Heart right ventricle (tissue), 16 donors: ENCODE results near the gene PHGDH. TPM values are rescaled to one million over a fixed set of nuclear protein-coding genes. Genes with fewer than 3 reads are reported as not detected.

ENCODE experiments used
- ATAC-seq, 8 donors: fragments of 200-7000 bp; cut with Tn5 transposase; one replicate each; pipeline ENCODE4 v1.9.1; 2020; ENCODE audit warnings: mild to moderate bottlenecking in 8 of 8, moderate library complexity in 8 of 8, moderate number of reproducible peaks in 1 of 8
- DNase-seq, 2 donors: peaks; one replicate each; pipeline ENCODE4 v3.0.0-alpha.2; 2020
- H3K27ac ChIP-seq, 10 donors: fragments of 200-600 bp; sonication (generic) in 2 of 10; one replicate each; pipeline versions ENCODE4 v1.5.0 to v1.8.0; 2020 to 2022; ENCODE audit warnings: mild to moderate bottlenecking in 3 of 10
- H3K27me3 ChIP-seq, 7 donors: fragments of 200-600 bp; one replicate each; pipeline ENCODE4 v1.8.0; 2021 to 2022; ENCODE audit warnings: mild to moderate bottlenecking in 2 of 7
- H3K36me3 ChIP-seq, 9 donors: fragments of 200-600 bp; sonication (generic) in 1 of 9; one replicate each; pipeline versions ENCODE4 v1.5.0 to v1.8.0; 2020 to 2022; ENCODE audit warnings: mild to moderate bottlenecking in 2 of 9
- H3K4me1 ChIP-seq, 9 donors: fragments of 200-600 bp; sonication (generic) in 1 of 9; one replicate each; pipeline versions ENCODE4 v1.5.0 to v1.8.0; 2020 to 2022; ENCODE audit warnings: mild to moderate bottlenecking in 4 of 9
- H3K4me3 ChIP-seq, 10 donors: fragments of 200-600 bp; sonication (generic) in 2 of 10; one replicate each; pipeline versions ENCODE4 v1.5.0 to v1.8.0; 2020 to 2022; ENCODE audit warnings: mild to moderate bottlenecking in 7 of 10, moderate library complexity in 2 of 10
- H3K9me3 ChIP-seq, 11 donors: fragments of 200-600 bp in 10 of 11; sonication (generic) in 2 of 11; one replicate each; pipeline versions ENCODE4 v1.5.0 to v1.8.0; 2013 to 2022; ENCODE audit warnings: mild to moderate bottlenecking in 2 of 11, control low read depth in 1 of 11, moderate library complexity in 1 of 11
- WGBS, 2 donors: extraction: QIAGEN DNeasy Blood & Tissue Kit; methylation state at CpG; one replicate each; pipeline ENCODE4 v1.1.7; 2013; ENCODE audit warnings: inconsistent platforms in 1 of 2; 5-methylcytosine and 5-hydroxymethylcytosine counted together
- intact Hi-C, 10 donors: fragments of 100-400 bp; cut with DNase I; formaldehyde crosslinking; loops; one replicate each; pipeline versions ENCODE4 v1.11.1 to v1.14.2; 2022
- polyA plus RNA-seq, 2 donors: library from polyadenylated mRNA; stranded (reverse); fragments of 200-250 nt; gene quantifications; one replicate each; pipeline ENCODE4 v1.2.3, GENCODE V29; 2013
- total RNA-seq, 10 donors: library from RNA; stranded (reverse); fragmentation: NEBNext Ultra II Directional in 3 of 10; extraction: Animal tissue kit (Norgen Biotek cat#: 25700) in 3 of 10; gene quantifications; one replicate each; pipeline versions ENCODE4 v1.2.1 to v1.2.4, GENCODE V29; 2021 to 2023
- TF ChIP-seq, protein P1 (sequence below), 9 donors: fragments of 200-600 bp; sonication (generic) in 2 of 9; IDR thresholded peaks; one replicate each; pipeline versions ENCODE4 v1.5.0 to v1.8.0; 2021 to 2022; ENCODE audit warnings: antibody characterized with exemption in 9 of 9, mild to moderate bottlenecking in 5 of 9, moderate library complexity in 1 of 9
- donor health status: Arrhythmogenic right ventricular cardiomyopathy.
- donor health status: ischemic (EF 13 %, LVEDD 7.1; RV severe dilation, severe dysfunction).
- donor health status: healthy with polysubstance abuse.
- donor health status: DM: no; HTN: yes; CAD: no.
- donor health status: DM: no; HTN: no; CAD: no.
- donor health status: ischemic (EF 25% LVEDD 6.9; RV normal size, moderate dysfunction).
- donor health status: ischemic (EF 25% LVEDD 5.7; RV mildly dilated, moderate dysfunction).
- donor health status: healthy.
- donor health status: DM: yes; HTN: yes; CAD: no.
- donor health status: Ischemic cardiomyopathy.
- donor health status: ischemic (EF 35%, LVEDD 5.7; RV mildly dilated, moderate dysfunction).
- donor health status: nonischemic (EF 11% LVEDD 7.7; RV severe dilation, severe dysfunction).
- donor health status: DM: yes; HTN: yes; CAD: no.
- donor health status: PGD.
- donor health status: ischemic (EF 29% LVEDD 5.4; RV normal size, mild dysfunction).
- donor health status: nonischemic (EF 23%, LVEDD 6.1; RV moderate dilation, normal function).

The PHGDH gene
- total and polyA plus RNA-seq, 12 donors: 3.8 to 23.4 (median 5.0) TPM

DNA sequence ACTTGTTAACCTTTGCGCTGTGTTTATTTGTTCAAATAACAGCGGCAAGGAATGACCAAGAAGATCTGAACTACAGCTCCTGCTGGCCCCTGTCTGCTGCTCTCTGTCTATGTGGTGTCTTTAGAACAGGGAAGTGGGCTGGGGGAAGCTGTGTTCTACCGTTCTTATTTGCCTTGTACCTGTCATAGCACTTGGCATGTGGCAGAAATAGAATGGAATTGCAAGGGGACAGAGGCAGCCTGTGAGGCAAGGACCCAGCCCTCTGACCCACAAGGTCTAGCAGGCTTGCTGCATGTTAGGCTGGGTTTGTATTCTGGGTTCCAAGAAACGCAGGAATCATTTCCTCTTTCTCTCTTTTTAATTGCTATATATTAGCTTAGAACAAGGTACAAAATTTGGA lies 36.3 kb downstream of the PHGDH start:
- no peak overlapping the region for H3K4me3 ChIP-seq
- no peak overlapping the region for H3K27ac ChIP-seq
- H3K4me1 ChIP-seq: peaks cover 0 to 27% (median 4%) of the 10 kb centered on the region in 9 donors
- H3K27me3 ChIP-seq: no peaks in the 10 kb centered on the region
- no peak for DNase-seq
- TF ChIP-seq, protein P1, sequence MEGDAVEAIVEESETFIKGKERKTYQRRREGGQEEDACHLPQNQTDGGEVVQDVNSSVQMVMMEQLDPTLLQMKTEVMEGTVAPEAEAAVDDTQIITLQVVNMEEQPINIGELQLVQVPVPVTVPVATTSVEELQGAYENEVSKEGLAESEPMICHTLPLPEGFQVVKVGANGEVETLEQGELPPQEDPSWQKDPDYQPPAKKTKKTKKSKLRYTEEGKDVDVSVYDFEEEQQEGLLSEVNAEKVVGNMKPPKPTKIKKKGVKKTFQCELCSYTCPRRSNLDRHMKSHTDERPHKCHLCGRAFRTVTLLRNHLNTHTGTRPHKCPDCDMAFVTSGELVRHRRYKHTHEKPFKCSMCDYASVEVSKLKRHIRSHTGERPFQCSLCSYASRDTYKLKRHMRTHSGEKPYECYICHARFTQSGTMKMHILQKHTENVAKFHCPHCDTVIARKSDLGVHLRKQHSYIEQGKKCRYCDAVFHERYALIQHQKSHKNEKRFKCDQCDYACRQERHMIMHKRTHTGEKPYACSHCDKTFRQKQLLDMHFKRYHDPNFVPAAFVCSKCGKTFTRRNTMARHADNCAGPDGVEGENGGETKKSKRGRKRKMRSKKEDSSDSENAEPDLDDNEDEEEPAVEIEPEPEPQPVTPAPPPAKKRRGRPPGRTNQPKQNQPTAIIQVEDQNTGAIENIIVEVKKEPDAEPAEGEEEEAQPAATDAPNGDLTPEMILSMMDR (IDR thresholded peaks at IDR 0.05): no peak
- 53 to 57% methylated on average over 4 of the region's 4 CpGs for WGBS, 2 donors
- intact Hi-C loops: loop anchor here in 3 of 10 donors (5.0 to 10.0 kb wide), 3 partner anchors 54 to 197 kb away; no protein-coding TSS in a partner anchor
- ATAC-seq: no peak
- no peaks in the 10 kb centered on the region for H3K9me3 ChIP-seq
- H3K36me3 ChIP-seq: no peaks in the 10 kb centered on the region

DNA sequence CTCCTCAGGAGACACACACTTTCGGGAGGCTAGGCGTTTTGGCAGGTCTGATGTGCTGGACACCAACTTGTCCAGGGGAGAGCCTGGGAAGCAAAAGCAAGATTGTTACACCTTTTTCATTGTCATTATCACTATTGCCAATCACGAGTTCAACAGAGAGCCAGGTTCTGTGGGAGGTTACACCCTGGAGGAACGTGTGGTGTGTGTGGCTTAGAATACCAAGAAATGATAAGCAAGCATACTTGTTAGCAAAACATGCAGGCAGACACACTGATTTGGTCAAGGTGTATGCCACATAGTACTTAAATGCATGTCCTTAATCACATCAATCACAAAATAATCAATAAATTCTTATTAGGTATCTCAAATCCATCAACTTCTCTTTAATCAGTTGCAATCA lies 40.9 kb downstream of the PHGDH start:
- WGBS, 2 donors: 81% methylated on average over 4 of the region's 4 CpGs
- DNase-seq (no peak), ATAC-seq (no peak)
- intact Hi-C loops: no loop called here
- Histone ChIP-seq H3K27ac (no peak overlapping the region), H3K4me1 (peaks cover 0 to 9% (median 0%) of the 10 kb centered on the region in 9 donors), H3K4me3 (no peak overlapping the region), H3K9me3 (no peaks in the 10 kb centered on the region), H3K27me3 (peaks cover 0 to 5% (median 0%) of the 10 kb centered on the region in 7 donors), H3K36me3 (no peaks in the 10 kb centered on the region)
- TF ChIP-seq, protein P1 (IDR thresholded peaks at IDR 0.05): no peak

DNA sequence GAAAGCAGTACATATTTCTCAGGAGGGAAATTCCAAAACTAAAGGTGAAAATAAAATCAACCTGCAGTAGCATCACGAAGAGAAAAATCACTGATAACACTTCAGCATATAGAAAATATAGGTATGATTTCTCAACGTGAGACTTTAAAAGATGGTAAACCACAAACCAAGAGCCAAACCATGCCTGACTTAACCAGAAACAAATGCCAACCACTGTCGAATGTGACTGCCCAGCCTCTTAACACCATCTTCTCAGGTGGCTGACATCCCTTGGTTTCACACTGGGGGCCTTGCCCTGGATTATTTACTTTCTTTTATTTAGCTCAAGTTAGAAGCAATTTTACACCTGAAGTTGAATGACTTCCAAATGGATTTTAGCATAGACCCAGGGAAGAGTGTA lies 46.9 kb downstream of the PHGDH start:
- DNase-seq (no peak), ATAC-seq (no peak)
- H3K27ac ChIP-seq: no peak overlapping the region
- H3K4me1 ChIP-seq: no peaks in the 10 kb centered on the region
- H3K9me3 ChIP-seq: no peaks in the 10 kb centered on the region
- no peaks in the 10 kb centered on the region for H3K36me3 ChIP-seq
- peaks cover 0 to 5% (median 0%) of the 10 kb centered on the region in 7 donors for H3K27me3 ChIP-seq
- H3K4me3 ChIP-seq: no peak overlapping the region
- 84 to 88% methylated on average over 3 of the region's 3 CpGs for WGBS, 2 donors
- intact Hi-C loops: no loop called here
- TF ChIP-seq, protein P1 (IDR thresholded peaks at IDR 0.05): no peak

DNA sequence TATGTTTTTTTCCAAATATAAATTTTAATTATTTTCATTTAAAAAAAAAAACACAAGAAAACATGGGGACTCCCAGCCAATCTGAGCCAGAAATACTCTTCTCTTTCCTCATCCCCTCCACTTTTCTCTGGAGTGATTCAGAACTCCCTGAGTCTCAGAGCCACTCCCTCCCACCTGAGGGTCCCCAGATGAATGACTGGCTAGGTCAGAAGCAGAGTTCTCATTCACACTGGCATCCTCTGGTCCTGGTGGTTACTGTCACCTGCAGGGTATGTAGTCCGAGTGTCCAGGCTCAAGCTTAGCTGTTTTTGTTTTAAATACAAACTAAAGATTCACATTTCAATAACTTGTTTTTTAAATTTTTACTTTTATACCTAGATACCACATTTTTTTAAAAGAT lies 50.7 kb downstream of the PHGDH start:
- 91 to 94% methylated on average over 1 of the region's 1 CpG for WGBS, 2 donors
- Histone ChIP-seq H3K4me1 (peaks cover 0 to 11% (median 4%) of the 10 kb centered on the region in 9 donors), H3K27ac (no peak overlapping the region), H3K36me3 (no peaks in the 10 kb centered on the region), H3K27me3 (no peaks in the 10 kb centered on the region), H3K9me3 (peaks cover 0 to 12% (median 0%) of the 10 kb centered on the region in 11 donors), H3K4me3 (no peak overlapping the region)
- DNase-seq (no peak), ATAC-seq (no peak)
- TF ChIP-seq, protein P1 (IDR thresholded peaks at IDR 0.05): no peak
- intact Hi-C loops: no loop called here
